ENCODE results near the gene FCHO1.

GRCh38 chr19:17775991-17776803, 24.9 kb downstream of the FCHO1 start:
- TF ChIP-seq CTCF (IDR thresholded peaks at IDR 0.05): no peak
- no peak for TF ChIP-seq POLR2A (IDR thresholded peaks at IDR 0.05)

All from transverse colon (tissue), 3 donors.